Measurements from ENCODE around the gene KIAA1217.

The KIAA1217 gene

DNA sequence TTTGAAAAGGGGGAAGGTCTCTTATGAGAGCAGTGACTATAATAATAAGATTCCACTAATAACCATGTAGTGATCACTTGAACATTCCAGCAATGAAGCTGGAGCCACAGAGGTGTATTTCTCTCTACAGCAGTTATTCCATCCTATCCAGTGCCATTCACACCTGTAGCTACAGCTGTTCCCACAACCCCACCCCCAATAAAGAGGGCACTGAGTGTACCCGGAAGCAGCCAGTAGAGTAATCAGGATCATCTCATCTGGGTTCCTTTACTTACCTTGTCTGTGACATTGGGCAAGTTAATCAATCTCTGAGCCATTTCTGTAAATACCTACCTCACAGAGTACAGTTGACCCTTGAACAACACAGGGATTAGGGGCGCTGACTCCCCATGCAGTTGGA lies 188.7 kb downstream of the KIAA1217 start:
- Mint-ChIP-seq H3K4me3 (no peak overlapping the region), H3K36me3 (ENCODE audit: low read depth) (no peaks in the 10 kb centered on the region), H3K4me1 (ENCODE audit: low read depth) (no peaks in the 10 kb centered on the region), H3K27ac (no peak overlapping the region), H3K27me3 (no peaks in the 10 kb centered on the region), H3K9me3 (no peaks in the 10 kb centered on the region)
- intact Hi-C loops (cut with micrococcal nuclease) = no loop called here

DNA sequence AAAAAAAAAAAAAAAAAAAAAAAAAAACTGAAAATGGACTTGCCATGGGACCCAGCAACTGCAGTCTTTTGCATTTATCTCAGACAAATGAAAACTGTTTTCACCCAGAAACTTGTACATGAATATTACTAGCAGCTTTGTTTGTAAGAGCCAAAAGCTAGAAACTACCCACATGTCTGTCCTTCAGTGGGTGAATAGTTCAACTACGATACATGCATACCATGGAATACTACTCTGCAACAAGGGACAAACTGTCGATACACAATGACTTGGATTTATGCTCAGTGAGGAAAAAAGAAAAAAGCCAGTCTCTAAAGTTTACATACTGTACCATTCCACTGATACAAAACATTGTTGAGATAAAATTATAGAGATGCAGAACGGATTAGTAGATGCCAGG lies 195.6 kb downstream of the KIAA1217 start:
- no peaks in the 10 kb centered on the region for H3K4me1 Mint-ChIP-seq (ENCODE audit: low read depth)
- intact Hi-C loops (cut with micrococcal nuclease) = no loop called here
- no peak overlapping the region for H3K4me3 Mint-ChIP-seq
- H3K27ac Mint-ChIP-seq = no peak overlapping the region
- no peaks in the 10 kb centered on the region for H3K27me3 Mint-ChIP-seq
- H3K36me3 Mint-ChIP-seq (ENCODE audit: low read depth) = no peaks in the 10 kb centered on the region
- H3K9me3 Mint-ChIP-seq = no peaks in the 10 kb centered on the region

DNA sequence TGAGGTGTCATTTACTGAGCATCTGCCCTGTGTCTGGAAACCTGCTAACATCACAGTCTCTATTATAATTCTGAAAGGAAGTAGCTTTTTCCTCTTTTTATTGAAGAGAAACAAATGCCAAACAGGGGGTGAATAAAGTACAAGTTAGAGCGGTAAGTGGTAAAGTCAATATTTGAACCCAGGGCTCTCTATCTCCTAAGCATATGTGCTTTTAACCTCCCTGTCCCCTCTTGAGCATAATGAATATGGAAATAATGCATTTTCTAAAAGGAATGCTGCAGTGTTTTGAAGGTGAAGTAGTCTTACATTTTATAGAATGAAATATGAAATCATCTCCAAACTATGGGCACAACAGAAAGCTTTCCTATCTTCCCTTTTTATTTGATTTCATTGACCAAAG lies 196.7 kb downstream of the KIAA1217 start:
- Mint-ChIP-seq H3K4me1 (ENCODE audit: low read depth) (no peaks in the 10 kb centered on the region), H3K36me3 (ENCODE audit: low read depth) (no peaks in the 10 kb centered on the region), H3K4me3 (no peak overlapping the region), H3K27ac (no peak overlapping the region), H3K9me3 (no peaks in the 10 kb centered on the region), H3K27me3 (no peaks in the 10 kb centered on the region)
- intact Hi-C loops (cut with micrococcal nuclease) = no loop called here

DNA sequence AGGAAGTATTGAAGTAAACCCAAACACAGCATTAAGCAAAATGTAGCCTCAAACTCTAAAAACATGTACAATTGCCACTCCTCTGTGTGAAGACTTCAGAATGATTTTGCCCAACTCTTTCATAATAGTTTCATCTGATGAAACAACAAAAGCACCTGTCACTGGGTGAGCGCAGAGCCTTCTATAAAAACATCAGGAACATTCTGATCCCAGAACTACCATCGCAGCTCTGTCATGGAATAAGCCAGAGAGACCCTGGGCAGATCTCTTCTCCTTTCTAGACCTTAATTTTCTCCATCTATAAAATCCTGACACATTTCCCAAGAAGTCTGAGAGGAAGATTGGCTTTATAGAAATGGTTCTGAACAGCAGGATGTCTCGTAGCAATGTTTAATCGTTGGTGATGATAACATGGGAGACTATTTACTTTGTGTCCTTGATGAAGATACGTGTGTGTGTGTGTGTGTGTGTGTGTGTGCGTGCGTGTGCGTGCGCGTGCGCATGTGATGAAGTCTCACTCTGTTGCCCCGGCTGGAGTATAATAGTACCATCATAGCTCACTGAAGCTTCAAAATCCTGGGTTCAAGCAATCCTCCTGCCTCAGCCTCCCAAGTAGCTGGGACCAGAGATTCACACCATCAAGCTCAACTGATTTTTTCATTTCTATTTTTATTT lies 198.0 kb downstream of the KIAA1217 start:
- H3K27ac Mint-ChIP-seq = no peak overlapping the region
- H3K27me3 Mint-ChIP-seq = no peaks in the 10 kb centered on the region
- H3K36me3 Mint-ChIP-seq (ENCODE audit: low read depth) = no peaks in the 10 kb centered on the region
- H3K9me3 Mint-ChIP-seq = no peaks in the 10 kb centered on the region
- no peak overlapping the region for H3K4me3 Mint-ChIP-seq
- H3K4me1 Mint-ChIP-seq (ENCODE audit: low read depth) = no peaks in the 10 kb centered on the region
- intact Hi-C loops (cut with micrococcal nuclease) = no loop called here

DNA sequence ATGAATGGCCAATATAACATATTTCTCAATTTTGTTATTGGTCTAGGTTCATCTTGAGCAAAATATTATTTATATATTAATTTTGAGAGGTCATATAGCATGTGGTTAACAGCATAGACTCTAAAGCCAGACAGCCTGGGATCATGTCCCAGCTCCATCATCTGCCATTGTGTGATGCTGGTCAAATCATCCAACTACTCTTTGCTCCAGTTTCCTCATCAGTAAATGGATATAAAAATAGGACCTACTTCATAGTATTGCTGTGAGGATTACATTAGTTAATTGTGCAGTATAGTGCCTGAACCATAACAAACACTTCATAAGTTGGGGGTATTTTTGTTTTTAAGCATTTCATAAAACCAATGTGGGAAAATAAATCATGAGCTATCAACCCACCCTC lies 199.0 kb downstream of the KIAA1217 start:
- H3K4me3 Mint-ChIP-seq = no peak overlapping the region
- no peaks in the 10 kb centered on the region for H3K4me1 Mint-ChIP-seq (ENCODE audit: low read depth)
- intact Hi-C loops (cut with micrococcal nuclease) = no loop called here
- no peaks in the 10 kb centered on the region for H3K36me3 Mint-ChIP-seq (ENCODE audit: low read depth)
- no peaks in the 10 kb centered on the region for H3K9me3 Mint-ChIP-seq
- no peak overlapping the region for H3K27ac Mint-ChIP-seq
- H3K27me3 Mint-ChIP-seq = no peaks in the 10 kb centered on the region

DNA sequence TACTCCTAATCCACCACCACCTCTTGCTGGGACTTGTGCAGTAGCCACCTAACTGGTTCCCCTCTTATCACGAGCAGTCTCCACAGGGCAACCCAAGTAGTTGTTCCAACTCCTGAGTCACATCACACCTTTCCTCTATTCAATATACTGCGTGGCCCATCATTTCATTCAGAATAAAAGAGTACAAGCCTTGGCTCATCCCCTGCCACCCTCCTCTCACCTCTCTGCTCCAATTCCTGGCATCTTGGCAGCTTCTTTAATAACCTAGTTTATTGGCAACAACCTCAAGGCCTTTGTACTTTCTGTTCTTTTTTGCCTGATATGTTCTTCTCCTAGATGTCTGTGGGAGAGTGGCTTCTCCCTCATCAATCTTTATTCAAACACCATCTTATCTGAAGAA lies 199.4 kb downstream of the KIAA1217 start:
- Mint-ChIP-seq H3K9me3 (no peaks in the 10 kb centered on the region), H3K27me3 (no peaks in the 10 kb centered on the region)

DNA sequence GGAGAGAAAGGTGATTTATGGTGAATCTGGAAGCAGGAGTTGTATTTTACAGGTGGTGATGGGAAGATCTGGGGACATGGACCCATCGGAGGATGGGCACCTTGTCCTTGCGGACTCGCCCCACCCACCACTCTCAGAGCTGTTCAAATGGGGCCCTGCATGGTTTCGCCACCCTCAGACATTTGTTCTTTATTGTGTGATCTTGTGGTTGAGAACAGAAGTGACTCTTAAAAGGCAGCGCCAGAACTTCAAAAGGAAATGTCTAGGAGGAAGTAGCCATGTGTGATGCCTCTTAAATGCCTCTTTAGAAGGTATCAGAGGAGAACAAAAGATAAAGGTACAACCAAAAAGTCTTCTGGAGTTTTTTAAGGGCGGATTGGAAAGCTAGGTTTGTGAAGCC lies 205.7 kb downstream of the KIAA1217 start:
- no peaks in the 10 kb centered on the region for H3K36me3 Mint-ChIP-seq (ENCODE audit: low read depth)
- intact Hi-C loops (cut with micrococcal nuclease) = no loop called here
- no peaks in the 10 kb centered on the region for H3K27me3 Mint-ChIP-seq
- no peak overlapping the region for H3K4me3 Mint-ChIP-seq
- H3K27ac Mint-ChIP-seq = no peak overlapping the region
- H3K4me1 Mint-ChIP-seq (ENCODE audit: low read depth) = no peaks in the 10 kb centered on the region
- no peaks in the 10 kb centered on the region for H3K9me3 Mint-ChIP-seq

More for the DNA sequence above, 199.4 kb downstream of the KIAA1217 start:
- Mint-ChIP-seq H3K4me1 (ENCODE audit: low read depth) (no peaks in the 10 kb centered on the region), H3K4me3 (no peak overlapping the region), H3K27ac (no peak overlapping the region), H3K36me3 (ENCODE audit: low read depth) (no peaks in the 10 kb centered on the region)
- intact Hi-C loops (cut with micrococcal nuclease) = no loop called here

DNA sequence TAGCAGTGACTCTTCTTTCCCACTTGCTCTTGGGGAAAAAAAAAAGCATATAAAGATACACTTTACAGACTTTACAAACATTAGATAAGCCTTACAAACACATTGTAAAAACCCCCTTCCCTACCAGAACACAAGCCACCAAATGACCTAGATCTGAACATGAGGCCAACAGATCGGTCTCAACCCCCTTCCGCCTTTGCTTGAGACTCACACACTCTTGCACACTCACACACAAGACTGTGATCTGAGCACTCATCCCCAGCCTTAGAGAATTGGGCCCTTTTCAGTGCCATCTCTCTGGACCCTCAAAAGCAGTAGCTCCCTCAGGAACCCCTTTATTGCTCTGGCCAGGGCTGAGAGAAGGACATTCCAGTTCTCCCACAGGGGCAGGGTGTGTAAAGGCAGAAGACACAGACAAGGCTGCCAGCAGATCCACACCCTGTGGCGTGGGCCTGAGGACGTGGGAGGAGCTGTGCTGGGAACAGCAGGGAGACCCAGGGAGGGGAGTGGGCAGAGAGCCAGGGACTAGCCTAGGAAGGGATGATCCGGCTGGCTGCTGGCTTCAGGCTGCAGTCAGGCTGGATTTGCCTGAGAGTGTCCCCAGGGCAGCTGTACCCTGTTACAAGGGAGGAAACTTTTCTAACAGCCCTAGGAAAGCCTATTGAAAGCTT lies 206.7 kb downstream of the KIAA1217 start:
- Mint-ChIP-seq H3K4me3 (no peak overlapping the region), H3K36me3 (ENCODE audit: low read depth) (no peaks in the 10 kb centered on the region), H3K9me3 (no peaks in the 10 kb centered on the region), H3K4me1 (ENCODE audit: low read depth) (no peaks in the 10 kb centered on the region), H3K27me3 (no peaks in the 10 kb centered on the region), H3K27ac (no peak overlapping the region)
- intact Hi-C loops (cut with micrococcal nuclease) = no loop called here

DNA sequence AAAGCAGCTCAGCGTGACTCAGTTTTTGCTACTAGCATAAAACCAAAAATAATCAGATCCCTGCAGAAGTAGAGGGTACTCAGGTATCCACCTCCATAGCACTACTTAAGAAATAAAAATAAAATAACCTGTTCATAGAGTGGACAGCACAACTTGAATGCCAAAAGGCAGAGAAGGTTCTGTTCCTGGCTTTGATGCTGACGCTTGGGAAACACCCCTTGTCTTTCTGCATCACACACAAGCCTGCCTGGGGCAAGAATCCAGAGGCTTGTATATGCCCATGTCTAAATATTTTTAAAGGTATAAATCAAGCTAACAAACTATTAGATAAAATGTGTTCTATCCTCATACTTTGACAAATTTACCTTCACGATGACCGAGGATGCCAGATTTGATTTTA lies 207.3 kb downstream of the KIAA1217 start:
- no peak overlapping the region for H3K4me3 Mint-ChIP-seq
- no peak overlapping the region for H3K27ac Mint-ChIP-seq
- intact Hi-C loops (cut with micrococcal nuclease) = no loop called here
- no peaks in the 10 kb centered on the region for H3K36me3 Mint-ChIP-seq (ENCODE audit: low read depth)
- H3K4me1 Mint-ChIP-seq (ENCODE audit: low read depth) = no peaks in the 10 kb centered on the region
- no peaks in the 10 kb centered on the region for H3K9me3 Mint-ChIP-seq
- no peaks in the 10 kb centered on the region for H3K27me3 Mint-ChIP-seq

DNA sequence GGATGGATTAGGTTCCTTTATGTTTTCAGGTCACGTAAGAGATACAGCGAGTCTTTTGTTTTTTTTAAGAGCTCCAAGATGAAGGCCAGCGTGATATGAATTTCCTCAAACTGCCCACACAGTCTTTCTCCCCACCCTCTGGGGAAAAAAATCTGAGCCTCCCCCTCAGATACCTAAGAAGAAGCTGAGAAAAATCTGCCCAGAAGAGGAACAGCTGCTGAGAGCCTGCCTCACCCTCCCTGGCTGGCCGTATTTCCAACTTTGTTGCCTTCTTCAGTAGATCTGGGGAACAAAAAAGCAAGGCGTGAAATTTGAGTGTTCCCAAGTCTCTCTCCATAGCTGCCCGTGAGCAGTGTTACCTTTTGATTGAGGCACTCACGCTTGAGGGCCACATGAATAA lies 208.1 kb downstream of the KIAA1217 start:
- H3K4me3 Mint-ChIP-seq = no peak overlapping the region
- intact Hi-C loops (cut with micrococcal nuclease) = no loop called here

DNA sequence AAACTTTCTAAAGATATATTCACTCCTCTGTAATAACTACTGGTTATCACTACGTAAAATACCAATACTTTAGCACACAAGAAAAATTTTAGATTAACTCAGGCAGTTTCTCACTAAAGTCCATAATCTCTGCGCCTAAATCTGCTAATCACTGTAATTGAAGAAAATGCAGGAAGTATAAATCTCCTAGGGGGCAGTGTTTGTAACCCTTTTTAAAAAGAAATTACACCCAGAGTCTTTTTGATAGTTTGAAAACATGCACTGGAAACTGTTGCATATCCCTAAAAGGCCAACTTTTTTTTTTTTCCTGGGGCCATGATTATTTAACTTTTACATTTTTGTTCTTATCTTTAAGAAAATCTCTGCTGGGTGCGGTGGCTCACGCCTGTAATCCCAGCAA lies 209.6 kb downstream of the KIAA1217 start:
- Mint-ChIP-seq H3K9me3 (no peaks in the 10 kb centered on the region), H3K36me3 (ENCODE audit: low read depth) (no peaks in the 10 kb centered on the region), H3K27ac (no peak overlapping the region), H3K4me1 (ENCODE audit: low read depth) (no peaks in the 10 kb centered on the region), H3K4me3 (no peak overlapping the region), H3K27me3 (no peaks in the 10 kb centered on the region)
- intact Hi-C loops (cut with micrococcal nuclease) = no loop called here

More for the DNA sequence above, 208.1 kb downstream of the KIAA1217 start:
- Mint-ChIP-seq H3K27me3 (no peaks in the 10 kb centered on the region), H3K36me3 (ENCODE audit: low read depth) (no peaks in the 10 kb centered on the region), H3K27ac (no peak overlapping the region), H3K4me1 (ENCODE audit: low read depth) (no peaks in the 10 kb centered on the region), H3K9me3 (no peaks in the 10 kb centered on the region)

DNA sequence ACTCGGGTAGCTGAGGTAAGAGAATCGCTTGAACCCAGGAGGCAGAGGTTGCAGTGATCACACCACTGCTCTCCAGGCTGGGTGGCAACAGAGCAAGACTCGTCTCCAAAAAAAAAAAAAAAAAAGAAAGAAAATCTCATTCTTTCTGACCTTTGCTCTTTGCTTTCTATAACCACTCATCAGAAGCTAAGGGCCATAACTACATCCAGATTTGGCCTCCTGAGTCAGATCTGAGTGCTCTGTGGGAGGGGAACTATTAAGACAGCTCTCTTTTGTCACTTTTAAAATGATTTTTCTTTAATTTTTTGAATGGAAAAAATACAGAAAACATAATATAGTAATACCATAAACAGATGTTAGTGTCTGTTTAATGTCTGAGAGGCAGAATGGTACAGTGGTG lies 210.1 kb downstream of the KIAA1217 start:
- H3K36me3 Mint-ChIP-seq (ENCODE audit: low read depth) = no peaks in the 10 kb centered on the region
- no peaks in the 10 kb centered on the region for H3K9me3 Mint-ChIP-seq
- H3K27ac Mint-ChIP-seq = no peak overlapping the region
- no peaks in the 10 kb centered on the region for H3K4me1 Mint-ChIP-seq (ENCODE audit: low read depth)
- no peak overlapping the region for H3K4me3 Mint-ChIP-seq
- intact Hi-C loops (cut with micrococcal nuclease) = no loop called here
- H3K27me3 Mint-ChIP-seq = no peaks in the 10 kb centered on the region

DNA sequence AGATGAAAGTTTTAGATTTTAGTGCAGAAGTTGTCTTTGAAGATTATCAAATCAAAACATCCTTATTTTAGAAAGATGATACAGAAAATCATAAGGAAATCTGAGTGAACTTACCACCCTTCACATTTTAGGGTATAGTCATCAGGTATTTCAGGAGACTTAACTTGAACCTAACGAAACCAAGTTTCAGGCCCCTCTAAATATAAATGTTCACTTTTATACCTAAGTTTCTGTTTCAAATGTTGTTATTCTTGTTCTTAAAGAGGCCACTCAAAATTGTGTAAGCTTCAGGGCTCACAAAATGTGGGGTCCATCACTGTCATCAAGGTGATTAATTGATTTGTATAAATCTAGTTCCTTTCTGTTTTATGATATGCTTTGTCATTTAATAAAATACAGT lies 216.2 kb downstream of the KIAA1217 start:
- H3K9me3 Mint-ChIP-seq = no peaks in the 10 kb centered on the region
- no peaks in the 10 kb centered on the region for H3K27me3 Mint-ChIP-seq
- no peak overlapping the region for H3K4me3 Mint-ChIP-seq
- H3K4me1 Mint-ChIP-seq (ENCODE audit: low read depth) = no peaks in the 10 kb centered on the region
- no peak overlapping the region for H3K27ac Mint-ChIP-seq
- no peaks in the 10 kb centered on the region for H3K36me3 Mint-ChIP-seq (ENCODE audit: low read depth)
- intact Hi-C loops (cut with micrococcal nuclease) = no loop called here

DNA sequence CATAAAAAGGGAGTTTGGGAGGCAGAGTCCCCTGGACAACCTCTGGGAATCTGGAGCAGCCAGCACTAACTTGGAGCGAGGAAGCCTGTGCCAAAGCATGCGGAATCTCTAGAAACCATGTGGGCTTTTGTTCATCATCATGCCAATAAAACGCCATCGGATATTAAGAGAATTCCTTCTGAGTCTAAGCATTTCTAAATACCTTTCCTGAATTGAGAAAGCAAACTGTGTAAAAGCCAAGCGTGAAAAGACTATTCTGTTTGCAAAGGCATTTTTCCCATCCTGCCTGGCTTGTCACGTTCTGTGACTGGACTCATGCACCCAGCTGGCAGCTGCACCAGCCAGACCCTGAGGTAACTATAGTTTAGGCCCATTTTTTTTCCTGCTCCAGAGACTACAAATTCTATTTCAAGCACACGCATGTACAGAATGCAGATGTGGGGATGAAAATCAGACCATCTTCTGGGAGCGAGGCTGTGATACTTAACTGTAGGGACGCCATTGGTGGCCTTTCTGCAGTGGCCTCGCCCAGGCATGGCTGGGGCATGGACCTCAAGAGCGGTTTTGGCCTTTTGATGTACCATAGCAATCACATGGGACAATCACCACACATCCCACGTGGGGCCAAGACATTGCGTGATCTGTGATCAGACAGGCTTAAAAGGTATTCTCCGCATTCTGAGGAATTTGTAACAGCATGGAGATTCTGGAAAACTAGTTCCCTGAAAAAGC lies 218.9 kb downstream of the KIAA1217 start:
- Mint-ChIP-seq H3K4me3 (no peak overlapping the region), H3K36me3 (ENCODE audit: low read depth) (no peaks in the 10 kb centered on the region), H3K4me1 (ENCODE audit: low read depth) (no peaks in the 10 kb centered on the region), H3K27ac (no peak overlapping the region), H3K9me3 (no peaks in the 10 kb centered on the region), H3K27me3 (no peaks in the 10 kb centered on the region)
- intact Hi-C loops (cut with micrococcal nuclease) = no loop called here
